Measurements from ENCODE around the gene SLC4A9. TPM values are rescaled to one million over a fixed set of nuclear protein-coding genes. Genes with fewer than 3 reads are reported as not detected.
A peak's percentile ranks its signal among the peaks of the same experiment; 100 is the strongest.

The SLC4A9 gene
- total RNA-seq, 2 experiments from 2014 or later, result 0.17 to 0.31 TPM

GRCh38 chr5:140371356-140372151 lies 11.6 kb downstream of the SLC4A9 start:
- peaks cover 2% of the 10 kb centered on the region for H3K27me3 Mint-ChIP-seq
- POLR2A ChIA-PET, result interaction anchor here (1.0 kb wide), 1 partner anchor 268 kb away, joined by 3 read pairs; no protein-coding TSS in a partner anchor
- H3K9me3 Mint-ChIP-seq, result no peaks in the 10 kb centered on the region
- H3K4me3 Mint-ChIP-seq, result no peak overlapping the region
- no peak for ATAC-seq (ENCODE audit: low read depth)
- H3K36me3 Mint-ChIP-seq, result no peaks in the 10 kb centered on the region
- no peak overlapping the region for H3K27ac Mint-ChIP-seq
- peaks cover 7% of the 10 kb centered on the region for H3K4me1 Mint-ChIP-seq
- no peak for DNase-seq

GRCh38 chr5:140372971-140373487 lies 13.0 kb downstream of the SLC4A9 start:
- DNase-seq, result no peak
- Mint-ChIP-seq H3K27ac (no peak overlapping the region), H3K9me3 (no peaks in the 10 kb centered on the region), H3K4me3 (no peak overlapping the region), H3K36me3 (no peaks in the 10 kb centered on the region), H3K27me3 (peaks cover 2% of the 10 kb centered on the region), H3K4me1 (peaks cover 7% of the 10 kb centered on the region)
- POLR2A ChIA-PET, result interaction anchor here (1.0 kb wide), 2 partner anchors 267 to 275 kb away, joined by 3 read pairs; partner anchors contain the start of gene IK
- ATAC-seq (ENCODE audit: low read depth), result peak; percentile 54

GRCh38 chr5:140381351-140381750 lies 21.4 kb downstream of the SLC4A9 start:
- Mint-ChIP-seq H3K27me3 (peaks cover 2% of the 10 kb centered on the region), H3K4me1 (peaks cover 9% of the 10 kb centered on the region), H3K36me3 (peaks cover 4% of the 10 kb centered on the region), H3K9me3 (no peaks in the 10 kb centered on the region), H3K27ac (no peak overlapping the region), H3K4me3 (no peak overlapping the region)
- no peak for DNase-seq
- POLR2A ChIA-PET, result interaction anchor here (0.6 kb wide), 1 partner anchor 121 kb away, joined by 4 read pairs; no protein-coding TSS in a partner anchor
- ATAC-seq (ENCODE audit: low read depth), result no peak

- ATAC-seq (ENCODE audit: low read depth) (no peak), DNase-seq (no peak)
- H3K36me3 Mint-ChIP-seq, result peaks cover 4% of the 10 kb centered on the region
- H3K4me3 Mint-ChIP-seq, result no peak overlapping the region
- no peaks in the 10 kb centered on the region for H3K9me3 Mint-ChIP-seq
- POLR2A ChIA-PET, result interaction anchor here (0.6 kb wide), 1 partner anchor 121 kb away, joined by 4 read pairs; no protein-coding TSS in a partner anchor
- H3K27ac Mint-ChIP-seq, result no peak overlapping the region
- H3K27me3 Mint-ChIP-seq, result peaks cover 2% of the 10 kb centered on the region
- peaks cover 9% of the 10 kb centered on the region for H3K4me1 Mint-ChIP-seq
Measured at GRCh38 chr5:140381972-140382371, 22.0 kb downstream of the SLC4A9 start.

- Mint-ChIP-seq H3K4me3 (no peak overlapping the region), H3K4me1 (peaks cover 9% of the 10 kb centered on the region), H3K9me3 (no peaks in the 10 kb centered on the region), H3K27ac (no peak overlapping the region), H3K27me3 (peaks cover 2% of the 10 kb centered on the region), H3K36me3 (peaks cover 4% of the 10 kb centered on the region)
- POLR2A ChIA-PET, result no interaction called here
- DNase-seq, result no peak
- ATAC-seq (ENCODE audit: low read depth), result no peak
Measured at GRCh38 chr5:140382866-140383265, 22.9 kb downstream of the SLC4A9 start.

- Mint-ChIP-seq H3K4me3 (no peak overlapping the region), H3K27ac (peak overlapping the region; percentile 10)
Measured at GRCh38 chr5:140383300-140383699, 23.3 kb downstream of the SLC4A9 start.

GRCh38 chr5:140388052-140388451 lies 28.1 kb downstream of the SLC4A9 start:
- H3K4me3 Mint-ChIP-seq, result no peak overlapping the region
- H3K27me3 Mint-ChIP-seq, result no peaks in the 10 kb centered on the region
- ATAC-seq (ENCODE audit: low read depth), result no peak
- POLR2A ChIA-PET, result no interaction called here
- peaks cover 4% of the 10 kb centered on the region for H3K36me3 Mint-ChIP-seq
- peaks cover 6% of the 10 kb centered on the region for H3K4me1 Mint-ChIP-seq
- no peak for DNase-seq
- H3K9me3 Mint-ChIP-seq, result no peaks in the 10 kb centered on the region
- no peak overlapping the region for H3K27ac Mint-ChIP-seq

More at GRCh38 chr5:140383300-140383699, 23.3 kb downstream of the SLC4A9 start:
- H3K27me3 Mint-ChIP-seq, result peaks cover 2% of the 10 kb centered on the region
- peaks cover 4% of the 10 kb centered on the region for H3K36me3 Mint-ChIP-seq
- no peaks in the 10 kb centered on the region for H3K9me3 Mint-ChIP-seq
- ATAC-seq (ENCODE audit: low read depth) (no peak), DNase-seq (no peak)
- POLR2A ChIA-PET, result no interaction called here
- H3K4me1 Mint-ChIP-seq, result peaks cover 9% of the 10 kb centered on the region

- Mint-ChIP-seq H3K4me3 (no peak overlapping the region), H3K27me3 (no peaks in the 10 kb centered on the region), H3K4me1 (no peaks in the 10 kb centered on the region), H3K27ac (no peak overlapping the region), H3K36me3 (no peaks in the 10 kb centered on the region), H3K9me3 (no peaks in the 10 kb centered on the region)
- ATAC-seq (ENCODE audit: low read depth) (no peak), DNase-seq (no peak)
- POLR2A ChIA-PET, result no interaction called here
Measured at GRCh38 chr5:140391312-140391711, 31.3 kb downstream of the SLC4A9 start.

- ATAC-seq (ENCODE audit: low read depth) (no peak), DNase-seq (no peak)
- Mint-ChIP-seq H3K4me1 (no peaks in the 10 kb centered on the region), H3K27me3 (no peaks in the 10 kb centered on the region), H3K4me3 (no peak overlapping the region), H3K27ac (no peak overlapping the region), H3K36me3 (no peaks in the 10 kb centered on the region), H3K9me3 (no peaks in the 10 kb centered on the region)
- POLR2A ChIA-PET, result no interaction called here
Measured at GRCh38 chr5:140391732-140392131, 31.7 kb downstream of the SLC4A9 start.

- H3K27me3 Mint-ChIP-seq, result no peaks in the 10 kb centered on the region
Measured at GRCh38 chr5:140393738-140394137, 33.7 kb downstream of the SLC4A9 start.

GRCh38 chr5:140398379-140398811 lies 38.4 kb downstream of the SLC4A9 start:
- POLR2A ChIA-PET, result no interaction called here
- Mint-ChIP-seq H3K27ac (no peak overlapping the region), H3K36me3 (no peaks in the 10 kb centered on the region), H3K9me3 (no peaks in the 10 kb centered on the region), H3K27me3 (no peaks in the 10 kb centered on the region), H3K4me1 (peaks cover 12% of the 10 kb centered on the region), H3K4me3 (no peak overlapping the region)
- ATAC-seq (ENCODE audit: low read depth), result no peak
- DNase-seq, result no peak

More at GRCh38 chr5:140393738-140394137, 33.7 kb downstream of the SLC4A9 start:
- POLR2A ChIA-PET, result no interaction called here
- no peaks in the 10 kb centered on the region for H3K4me1 Mint-ChIP-seq
- no peak overlapping the region for H3K4me3 Mint-ChIP-seq
- no peaks in the 10 kb centered on the region for H3K36me3 Mint-ChIP-seq
- ATAC-seq (ENCODE audit: low read depth) (no peak), DNase-seq (no peak)
- no peaks in the 10 kb centered on the region for H3K9me3 Mint-ChIP-seq
- H3K27ac Mint-ChIP-seq, result no peak overlapping the region

- no peak overlapping the region for H3K27ac Mint-ChIP-seq
- H3K27me3 Mint-ChIP-seq, result no peaks in the 10 kb centered on the region
- no peak for DNase-seq
- H3K4me1 Mint-ChIP-seq, result peaks cover 25% of the 10 kb centered on the region
- POLR2A ChIA-PET, result interaction anchor here (0.9 to 3.1 kb wide), 7 partner anchors 54 to 311 kb away, joined by 3 to 20 read pairs (median 6); partner anchors contain the start of genes EIF4EBP3, HBEGF, IK and NDUFA2
- H3K36me3 Mint-ChIP-seq, result peaks cover 10% of the 10 kb centered on the region
- H3K4me3 Mint-ChIP-seq, result no peak overlapping the region
- no peak for ATAC-seq (ENCODE audit: low read depth)
- no peaks in the 10 kb centered on the region for H3K9me3 Mint-ChIP-seq
Measured at GRCh38 chr5:140399979-140400729, 40.2 kb downstream of the SLC4A9 start.

GRCh38 chr5:140400730-140401361 lies 40.9 kb downstream of the SLC4A9 start:
- ATAC-seq (ENCODE audit: low read depth), result peak; percentile 70
- peaks cover 11% of the 10 kb centered on the region for H3K36me3 Mint-ChIP-seq
- no peaks in the 10 kb centered on the region for H3K9me3 Mint-ChIP-seq
- H3K4me3 Mint-ChIP-seq, result no peak overlapping the region
- H3K27me3 Mint-ChIP-seq, result no peaks in the 10 kb centered on the region
- peaks cover 28% of the 10 kb centered on the region for H3K4me1 Mint-ChIP-seq
- peak; percentile 82 for DNase-seq
- POLR2A ChIA-PET, result interaction anchor here (0.6 to 3.1 kb wide), 18 partner anchors 37 to 310 kb away, joined by 3 to 20 read pairs (median 4); partner anchors contain the start of genes APBB3, EIF4EBP3, HBEGF and IK
- H3K27ac Mint-ChIP-seq, result no peak overlapping the region

All from activated naive CD8-positive, alpha-beta T cell treated with anti-CD3 and anti-CD28 coated beads, Interleukin-2, amount 10 ng/mL, durations not matched to agents 7 days and 5 days (primary cell).